ENCODE measurements around the gene DTD1. TPM values are rescaled to one million over a fixed set of nuclear protein-coding genes. Genes with fewer than 3 reads are reported as not detected.

The DTD1 gene
- total RNA-seq, 1 experiment from 2014 or later = 62.8 TPM

DNA sequence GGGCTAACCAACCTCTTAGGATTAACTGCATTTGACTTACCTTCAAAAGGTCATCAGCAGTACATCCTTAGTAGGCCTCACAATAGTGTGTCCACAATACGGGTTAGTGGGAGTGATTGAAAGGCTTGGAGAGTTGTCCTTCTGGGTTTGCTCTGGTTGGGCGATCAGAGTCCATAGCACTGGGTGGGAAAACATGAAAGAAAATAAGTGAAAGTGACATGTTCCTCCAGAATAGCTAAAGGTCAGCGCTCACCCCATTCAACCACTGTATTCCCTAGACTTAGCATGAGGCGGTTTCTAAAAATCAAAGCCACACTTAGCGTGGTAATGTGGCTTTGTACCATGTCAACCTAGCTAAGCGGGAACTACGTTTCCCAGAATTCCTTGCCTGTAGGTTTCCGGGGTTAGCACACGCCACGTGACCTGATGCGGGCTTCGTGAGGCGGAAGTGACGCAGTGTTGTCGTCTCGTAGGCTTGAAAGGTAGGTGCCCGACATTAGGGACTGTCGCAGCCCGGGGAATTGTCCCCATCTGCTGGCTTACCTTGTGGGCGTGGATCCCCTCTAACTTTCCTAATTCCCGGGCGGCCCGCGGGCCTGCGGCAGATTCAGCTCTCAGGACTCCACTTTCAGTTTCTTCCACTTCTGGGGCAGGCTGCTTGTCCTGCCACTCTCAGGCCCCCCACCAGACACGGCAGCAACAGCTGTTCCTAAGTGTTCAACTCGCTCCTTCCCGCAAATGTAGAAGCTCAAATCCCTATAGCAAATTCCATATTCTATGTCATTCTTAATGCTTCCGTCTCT is 206.0 kb downstream of the DTD1 start:
- no peaks in the 10 kb centered on the region for H3K79me2 ChIP-seq (ENCODE audit: low read depth)
- H3F3A ChIP-seq (ENCODE audit: insufficient read depth, low read depth) = no peaks in the 10 kb centered on the region
- peak overlapping the region; percentile 93 for H3K4me2 ChIP-seq
- ChIA-PET POLR2A (ENCODE audit: unreplicated experiment) (no interaction called here), CTCF (no interaction called here)
- H3K9me3 ChIP-seq (ENCODE audit: insufficient read depth, low read depth) = no peaks in the 10 kb centered on the region
- BruUV-seq (replicated peaks) = no TSS peak
- H2AFZ ChIP-seq = peak overlapping the region; percentile 94
- intact Hi-C loops (cut with micrococcal nuclease; ENCODE audit: unreplicated experiment) = loop anchor here (10.0 kb wide), 1 partner anchor 299 kb away; the partner anchor contains the start of gene RBBP9
- peak overlapping the region; percentile 79 for H3K4me3 ChIP-seq
- peaks cover 8% of the 10 kb centered on the region for H3K4me1 ChIP-seq (replicated peaks; ENCODE audit: insufficient read depth)
- no peak for TF ChIP-seq EZH2 (IDR thresholded peaks at IDR 0.05; ENCODE audit: low read depth)
- TF ChIP-seq, protein P1, sequence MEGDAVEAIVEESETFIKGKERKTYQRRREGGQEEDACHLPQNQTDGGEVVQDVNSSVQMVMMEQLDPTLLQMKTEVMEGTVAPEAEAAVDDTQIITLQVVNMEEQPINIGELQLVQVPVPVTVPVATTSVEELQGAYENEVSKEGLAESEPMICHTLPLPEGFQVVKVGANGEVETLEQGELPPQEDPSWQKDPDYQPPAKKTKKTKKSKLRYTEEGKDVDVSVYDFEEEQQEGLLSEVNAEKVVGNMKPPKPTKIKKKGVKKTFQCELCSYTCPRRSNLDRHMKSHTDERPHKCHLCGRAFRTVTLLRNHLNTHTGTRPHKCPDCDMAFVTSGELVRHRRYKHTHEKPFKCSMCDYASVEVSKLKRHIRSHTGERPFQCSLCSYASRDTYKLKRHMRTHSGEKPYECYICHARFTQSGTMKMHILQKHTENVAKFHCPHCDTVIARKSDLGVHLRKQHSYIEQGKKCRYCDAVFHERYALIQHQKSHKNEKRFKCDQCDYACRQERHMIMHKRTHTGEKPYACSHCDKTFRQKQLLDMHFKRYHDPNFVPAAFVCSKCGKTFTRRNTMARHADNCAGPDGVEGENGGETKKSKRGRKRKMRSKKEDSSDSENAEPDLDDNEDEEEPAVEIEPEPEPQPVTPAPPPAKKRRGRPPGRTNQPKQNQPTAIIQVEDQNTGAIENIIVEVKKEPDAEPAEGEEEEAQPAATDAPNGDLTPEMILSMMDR (conservative IDR thresholded peaks at IDR 0.05) = no peak
- H3K9me2 ChIP-seq (ENCODE audit: insufficient read depth) = no peaks in the 10 kb centered on the region
- no peaks in the 10 kb centered on the region for H4K20me1 ChIP-seq (ENCODE audit: insufficient read depth)
- no peaks in the 10 kb centered on the region for H3K36me3 ChIP-seq (ENCODE audit: low read depth)
- 0 out of 2 replicates have a peak, but pooled peaks cover 13% of the 10 kb centered on the region for H3K27me3 ChIP-seq (ENCODE audit: insufficient read depth, low read depth)
- peak overlapping the region; percentile 7; the same call in 1 of the 2 replicates for H3K27ac ChIP-seq
- peak; percentile 72 to 88 for DNase-seq

GRCh38 chr20:18794428-18794787 is 206.6 kb downstream of the DTD1 start:
- Histone ChIP-seq H3F3A (ENCODE audit: insufficient read depth, low read depth) (no peaks in the 10 kb centered on the region), H3K36me3 (ENCODE audit: low read depth) (no peaks in the 10 kb centered on the region), H3K4me1 (replicated peaks; ENCODE audit: insufficient read depth) (peaks cover 8% of the 10 kb centered on the region), H4K20me1 (ENCODE audit: insufficient read depth) (no peaks in the 10 kb centered on the region), H3K79me2 (ENCODE audit: low read depth) (no peaks in the 10 kb centered on the region), H3K27me3 (ENCODE audit: insufficient read depth, low read depth) (0 out of 2 replicates have a peak, but pooled peaks cover 12% of the 10 kb centered on the region), H3K9me2 (ENCODE audit: insufficient read depth) (no peaks in the 10 kb centered on the region), H3K4me3 (peak overlapping the region; percentile 79), H3K4me2 (peak overlapping the region; percentile 93), H3K27ac (peak overlapping the region; percentile 7; the same call in 1 of the 2 replicates), H2AFZ (peak overlapping the region; percentile 94), H3K9me3 (ENCODE audit: insufficient read depth, low read depth) (no peaks in the 10 kb centered on the region)
- DNase-seq = no peak
- TSS peak; percentile 82 for BruUV-seq (replicated peaks)
- CTCF ChIA-PET = no interaction called here
- TF ChIP-seq EZH2 (IDR thresholded peaks at IDR 0.05; ENCODE audit: low read depth) = no peak
- TF ChIP-seq, protein P1 (conservative IDR thresholded peaks at IDR 0.05) = no peak
- POLR2A ChIA-PET (ENCODE audit: unreplicated experiment) = no interaction called here
- intact Hi-C loops (cut with micrococcal nuclease; ENCODE audit: unreplicated experiment) = loop anchor here (10.0 kb wide), 1 partner anchor 300 kb away; the partner anchor contains the start of gene RBBP9

- intact Hi-C loops (cut with micrococcal nuclease; ENCODE audit: unreplicated experiment) = loop anchor here (10.0 kb wide), 1 partner anchor 301 kb away; the partner anchor contains the start of gene RBBP9
- no peaks in the 10 kb centered on the region for H3K79me2 ChIP-seq (ENCODE audit: low read depth)
- H3K4me2 ChIP-seq = peak overlapping the region; percentile 93
- no peaks in the 10 kb centered on the region for H3K36me3 ChIP-seq (ENCODE audit: low read depth)
- ChIA-PET POLR2A (ENCODE audit: unreplicated experiment) (no interaction called here), CTCF (no interaction called here)
- H3K4me1 ChIP-seq (replicated peaks; ENCODE audit: insufficient read depth) = peaks cover 8% of the 10 kb centered on the region
- no peaks in the 10 kb centered on the region for H3K9me2 ChIP-seq (ENCODE audit: insufficient read depth)
- H3K9me3 ChIP-seq (ENCODE audit: insufficient read depth, low read depth) = no peaks in the 10 kb centered on the region
- no peak for DNase-seq
- H4K20me1 ChIP-seq (ENCODE audit: insufficient read depth) = no peaks in the 10 kb centered on the region
- no peak overlapping the region for H2AFZ ChIP-seq
- TF ChIP-seq, protein P1 (conservative IDR thresholded peaks at IDR 0.05) = no peak
- TF ChIP-seq EZH2 (IDR thresholded peaks at IDR 0.05; ENCODE audit: low read depth) = no peak
- H3K4me3 ChIP-seq = no peak overlapping the region
- no peak overlapping the region for H3K27ac ChIP-seq
- H3F3A ChIP-seq (ENCODE audit: insufficient read depth, low read depth) = no peaks in the 10 kb centered on the region
- H3K27me3 ChIP-seq (ENCODE audit: insufficient read depth, low read depth) = 0 out of 2 replicates have a peak, but pooled peaks cover 3% of the 10 kb centered on the region
- no TSS peak for BruUV-seq (replicated peaks)
These were observed 207.5 kb downstream of the DTD1 start for GRCh38 chr20:18795366-18795765.

Data from PC-9 (cell line).